ES-I3 (cell line): ENCODE measurements around the gene SLC16A4.
"Not testable (repeated sequence)": the region's sequence is repeated elsewhere in the genome, so short reads cannot be mapped to it uniquely, and the experiment has no call there.

Experiments used
- H3K36me3 ChIP-seq: 2 replicates; pipeline ENCODE4 v1.6.1; 2013; ENCODE audit warnings: mild to moderate bottlenecking, low read length, control low read depth, moderate library complexity; ENCODE audit not compliant: insufficient read depth
- H3K4me1 ChIP-seq: 2 replicates; pipeline ENCODE4 v1.6.1; 2013; ENCODE audit warnings: mild to moderate bottlenecking, control low read depth, low read length; ENCODE audit not compliant: insufficient read depth
- H3K9ac ChIP-seq: 2 replicates; pipeline ENCODE4 v1.6.1; 2013; ENCODE audit warnings: low read depth, mild to moderate bottlenecking, low read length, moderate library complexity
- H3K9me3 ChIP-seq: 2 replicates; pipeline ENCODE4 v1.6.1; 2013; ENCODE audit warnings: mild to moderate bottlenecking, low read length, moderate library complexity; ENCODE audit not compliant: control insufficient read depth, insufficient read depth

The SLC16A4 gene

GRCh38 chr1:110390692-110391245 lies at the start of gene SLC16A4:
SLC16A4 (minus strand) TSS chr1:110391026; CDS start chr1:110389323, 1,703 bp downstream.
- Histone ChIP-seq H3K9me3 (no peaks in the 10 kb centered on the region), H3K9ac (no peak within 1 kb of the TSS; the same call in 1 of the 2 replicates), H3K4me1 (peaks cover 12% of the 10 kb centered on the region; the same call in 1 of the 2 replicates), H3K36me3 (0 out of 2 replicates have a peak, but pooled peaks cover 2% of the 10 kb centered on the region)

- not testable (repeated sequence) for H3K36me3 ChIP-seq, H3K9me3 ChIP-seq, H3K9ac ChIP-seq, H3K4me1 ChIP-seq
These were observed 49.0 kb upstream of the SLC16A4 start for GRCh38 chr1:110439873-110440272.

- no peak overlapping the region for H3K9ac ChIP-seq
- no peaks in the 10 kb centered on the region for H3K36me3 ChIP-seq
- H3K9me3 ChIP-seq, result no peaks in the 10 kb centered on the region
- H3K4me1 ChIP-seq, result peaks cover 13% of the 10 kb centered on the region
These were observed 48.1 kb upstream of the SLC16A4 start for GRCh38 chr1:110438893-110439292.

GRCh38 chr1:110437645-110438299 lies 46.9 kb upstream of the SLC16A4 start:
- not testable (repeated sequence) for H3K9ac ChIP-seq, H3K36me3 ChIP-seq, H3K9me3 ChIP-seq
- peaks cover 24% of the 10 kb centered on the region for H3K4me1 ChIP-seq

- Histone ChIP-seq H3K9ac (no peak overlapping the region), H3K4me1 (peaks cover 24% of the 10 kb centered on the region), H3K9me3 (no peaks in the 10 kb centered on the region), H3K36me3 (no peaks in the 10 kb centered on the region)
These were observed 45.8 kb upstream of the SLC16A4 start for GRCh38 chr1:110436635-110437034.

GRCh38 chr1:110434946-110435345 lies 44.1 kb upstream of the SLC16A4 start:
- Histone ChIP-seq H3K4me1 (peaks cover 24% of the 10 kb centered on the region), H3K36me3 (no peaks in the 10 kb centered on the region), H3K9ac (no peak overlapping the region), H3K9me3 (no peaks in the 10 kb centered on the region)

- Histone ChIP-seq H3K9ac (no peak overlapping the region), H3K36me3 (no peaks in the 10 kb centered on the region), H3K9me3 (no peaks in the 10 kb centered on the region), H3K4me1 (peaks cover 24% of the 10 kb centered on the region)
These were observed 43.0 kb upstream of the SLC16A4 start for GRCh38 chr1:110433803-110434202.

- Histone ChIP-seq H3K4me1 (peaks cover 24% of the 10 kb centered on the region), H3K9ac (no peak overlapping the region), H3K9me3 (no peaks in the 10 kb centered on the region), H3K36me3 (no peaks in the 10 kb centered on the region)
These were observed 42.4 kb upstream of the SLC16A4 start for GRCh38 chr1:110433213-110433612.

GRCh38 chr1:110430901-110431300 lies 40.1 kb upstream of the SLC16A4 start:
- H3K36me3 ChIP-seq, result no peaks in the 10 kb centered on the region; the same call in 1 of the 2 replicates
- H3K4me1 ChIP-seq, result peaks cover 15% of the 10 kb centered on the region
- no peaks in the 10 kb centered on the region for H3K9me3 ChIP-seq
- no peak overlapping the region for H3K9ac ChIP-seq

- Histone ChIP-seq H3K36me3 (no peaks in the 10 kb centered on the region; the same call in 1 of the 2 replicates), H3K4me1 (peaks cover 15% of the 10 kb centered on the region), H3K9ac (no peak overlapping the region), H3K9me3 (no peaks in the 10 kb centered on the region)
These were observed 39.5 kb upstream of the SLC16A4 start for GRCh38 chr1:110430366-110430765.

GRCh38 chr1:110428946-110429345 lies 38.1 kb upstream of the SLC16A4 start:
- H3K4me1 ChIP-seq, result peaks cover 11% of the 10 kb centered on the region
- no peaks in the 10 kb centered on the region; the same call in 1 of the 2 replicates for H3K36me3 ChIP-seq
- H3K9ac ChIP-seq, result no peak overlapping the region
- H3K9me3 ChIP-seq, result no peaks in the 10 kb centered on the region

- no peaks in the 10 kb centered on the region for H3K9me3 ChIP-seq
- no peaks in the 10 kb centered on the region; the same call in 1 of the 2 replicates for H3K36me3 ChIP-seq
- no peaks in the 10 kb centered on the region for H3K4me1 ChIP-seq
- H3K9ac ChIP-seq, result no peak overlapping the region
These were observed 36.0 kb upstream of the SLC16A4 start for GRCh38 chr1:110426854-110427253.

GRCh38 chr1:110425612-110426152 lies 34.9 kb upstream of the SLC16A4 start:
- H3K9ac ChIP-seq, result no peak overlapping the region
- H3K4me1 ChIP-seq, result no peaks in the 10 kb centered on the region
- H3K9me3 ChIP-seq, result peaks cover 5% of the 10 kb centered on the region; the same call in 1 of the 2 replicates
- no peaks in the 10 kb centered on the region; the same call in 1 of the 2 replicates for H3K36me3 ChIP-seq

- Histone ChIP-seq H3K4me1 (no peaks in the 10 kb centered on the region), H3K36me3 (no peaks in the 10 kb centered on the region; the same call in 1 of the 2 replicates), H3K9ac (no peak overlapping the region), H3K9me3 (peaks cover 6% of the 10 kb centered on the region; the same call in 1 of the 2 replicates)
These were observed 34.1 kb upstream of the SLC16A4 start for GRCh38 chr1:110424699-110425611.
